ENCODE data around the gene FAIM.

- TF ChIP-seq YY1 (IDR thresholded peaks at IDR 0.05; ENCODE audit: insufficient read depth, insufficient read length) (no peak), ZNF274 (IDR thresholded peaks at IDR 0.05; ENCODE audit: low read depth, low read length) (no peak)
These were observed 61.8 kb downstream of the FAIM start for GRCh38 chr3:138670407-138670806.
